HepG2 (cell line): ENCODE data around the gene GPM6B. TPM values are rescaled to one million over a fixed set of nuclear protein-coding genes. Genes with fewer than 3 reads are reported as not detected.

ENCODE experiments used
- ATAC-seq: fragments of 200-7000 bp; cut with Tn5 transposase; 3 replicates; pipeline ENCODE4 v1.9.1; 2020; ENCODE audit warnings: mild to moderate bottlenecking, moderate library complexity
- BruUV-seq: library from RNA; stranded (reverse); fragments of 400-500 nt; replicated peaks from 2 replicates; lab custom pipeline; 2021; lab: Mats Ljungman, UMichigan
- CTCF ChIA-PET: fragments of 300-600 bp; formaldehyde crosslinking; extraction: SDS; loops from one replicate; lab custom pipeline; 2021; ENCODE audit warnings: low total read pairs, inconsistent platforms, low intra/inter-chr PET ratio; lab: Yijun Ruan, JAX
- POLR2A ChIA-PET: fragments of 350-600 bp; sonication (Branson Sonifier 250); formaldehyde crosslinking; loops from one replicate; lab custom pipeline; 2020; ENCODE audit warnings: antibody characterized with exemption, inconsistent platforms; lab: Yijun Ruan, JAX
- DNase-seq: peaks from one replicate; pipeline ENCODE4 v3.0.0-alpha.2; 2015; ENCODE audit warnings: low spot score
- FAIRE-seq: peaks from 3 replicates; lab custom pipeline; 2011; peaks lifted over from hg19 to GRCh38; lab: Jason Lieb, UNC
- H2AFZ ChIP-seq: one replicate; pipeline ENCODE4 v1.6.1; 2011; ENCODE audit warnings: low read length, inconsistent platforms
- H3K27ac ChIP-seq: fragments of 300-600 bp; 3 replicates; pipeline ENCODE4 v1.8.0; 2011; ENCODE audit warnings: mixed run types, mild to moderate bottlenecking, mixed read lengths, low read length, inconsistent platforms; ENCODE audit not compliant: insufficient read depth; ENCODE audit errors: extremely low read length
- H3K27me3 ChIP-seq, 2 experiments: fragments of 200-600 bp in 1 of 2; 2 replicates in 1 of 2; 3 replicates in 1 of 2; pipeline versions ENCODE4 v1.6.0 to v1.8.0; 2011; ENCODE audit warnings: low read length in 2 of 2, mild to moderate bottlenecking in 2 of 2, moderate library complexity in 2 of 2, inconsistent platforms in 1 of 2; ENCODE audit not compliant: insufficient read depth in 2 of 2, control insufficient read depth in 1 of 2
- H3K36me3 ChIP-seq, 2 experiments: fragments of 200-600 bp in 1 of 2; replicated peaks in 1 of 2; 2 replicates in 1 of 2; 3 replicates in 1 of 2; pipeline versions ENCODE4 v1.5.1 to v1.8.0; 2011; ENCODE audit warnings: low read length in 2 of 2, inconsistent platforms in 1 of 2; ENCODE audit not compliant: insufficient read depth in 2 of 2, control insufficient read depth in 1 of 2
- H3K4me1 ChIP-seq: 2 replicates; pipeline ENCODE4 v1.5.1; 2012; ENCODE audit warnings: low read length, inconsistent platforms; ENCODE audit not compliant: insufficient read depth
- H3K4me2 ChIP-seq: 2 replicates; pipeline ENCODE4 v1.6.0; 2011; ENCODE audit warnings: low read depth, low read length, inconsistent platforms
- H3K4me3 ChIP-seq, 3 experiments: fragments of 200-600 bp in 1 of 3; sonication (generic), shearing (Covaris generic) in 1 of 3; replicated peaks in 1 of 3; 2 replicates each; pipeline ENCODE4 v1.5.1; 2011 to 2016; ENCODE audit warnings: low read length in 3 of 3, inconsistent platforms in 2 of 3, low read depth in 2 of 3, mild to moderate bottlenecking in 2 of 3, control low read depth in 1 of 3, mixed read lengths in 1 of 3; ENCODE audit not compliant: insufficient read depth in 1 of 3
- H3K79me2 ChIP-seq: one replicate; pipeline ENCODE4 v1.6.1; 2011; ENCODE audit warnings: low read length, inconsistent platforms; ENCODE audit not compliant: insufficient read depth
- H3K9ac ChIP-seq: 2 replicates; pipeline ENCODE4 v1.6.0; 2011; ENCODE audit warnings: mild to moderate bottlenecking, low read depth, low read length, inconsistent platforms; ENCODE audit not compliant: insufficient read depth
- H3K9me3 ChIP-seq: 2 replicates; pipeline ENCODE4 v1.5.1; 2012; ENCODE audit warnings: mild to moderate bottlenecking, low read length
- H4K20me1 ChIP-seq: 2 replicates; pipeline ENCODE4 v1.6.0; 2011; ENCODE audit warnings: inconsistent platforms, mild to moderate bottlenecking, low read length, moderate library complexity; ENCODE audit not compliant: insufficient read depth
- CBFB ChIP-seq: sonication (generic); formaldehyde crosslinking; IDR thresholded peaks from 2 replicates; pipeline ENCODE4 v1.4.0; 2020; ENCODE audit warnings: missing genetic modification reagents
- EEA1 ChIP-seq: sonication (generic); formaldehyde crosslinking; IDR thresholded peaks from 2 replicates; pipeline ENCODE4 v1.5.1; 2020; ENCODE audit warnings: mild to moderate bottlenecking, missing genetic modification reagents, borderline replicate concordance
- ESRRA ChIP-seq: sonication (generic); formaldehyde crosslinking; IDR thresholded peaks from 2 replicates; pipeline ENCODE4 v1.5.1; 2020; ENCODE audit warnings: mild to moderate bottlenecking, low read depth, missing genetic modification reagents
- KDM2A ChIP-seq: sonication (generic); formaldehyde crosslinking; IDR thresholded peaks from 2 replicates; pipeline ENCODE4 v1.4.0; 2020; ENCODE audit warnings: low read depth, missing genetic modification reagents, borderline replicate concordance
- RARA ChIP-seq: IDR thresholded peaks from 2 replicates; pipeline ENCODE4 v1.6.1; 2016; ENCODE audit warnings: missing genetic modification reagents, missing compliant biosample characterization
- SMAD1 ChIP-seq: sonication (generic); formaldehyde crosslinking; IDR thresholded peaks from 2 replicates; pipeline ENCODE4 v1.4.0; 2020; ENCODE audit warnings: missing genetic modification reagents, low read depth, mild to moderate bottlenecking, borderline replicate concordance
- SP2 ChIP-seq: sonication (generic); formaldehyde crosslinking; IDR thresholded peaks from 2 replicates; pipeline ENCODE4 v1.5.1; 2020; ENCODE audit warnings: mild to moderate bottlenecking, missing genetic modification reagents
- SPEN ChIP-seq: sonication (generic); formaldehyde crosslinking; IDR thresholded peaks from 2 replicates; pipeline ENCODE4 v1.5.1; 2020; ENCODE audit warnings: low read depth, mild to moderate bottlenecking, missing genetic modification reagents
- TP53 ChIP-seq: sonication (generic); formaldehyde crosslinking; conservative IDR thresholded peaks from 2 replicates; pipeline ENCODE4 v1.4.0; 2020; ENCODE audit warnings: missing genetic modification reagents
- ZNF619 ChIP-seq: sonication (generic); formaldehyde crosslinking; IDR thresholded peaks from 2 replicates; pipeline ENCODE4 v1.4.0; 2020; ENCODE audit warnings: mild to moderate bottlenecking, missing genetic modification reagents
- WGBS: methylation state at CpG from one replicate; pipeline ENCODE4 v1.1.6; 2017; ENCODE audit warnings: low lambda C conversion rate; 5-methylcytosine and 5-hydroxymethylcytosine counted together
- in situ Hi-C: cut with HindIII; loops from 2 replicates; pipeline ENCODE4 v1.10.0; 2017; ENCODE audit warnings: low pct_unique_long_range_greater_than_20kb; ENCODE audit not compliant: extremely low pct_ligation_motif_present
- intact Hi-C: fragments of 100-400 bp; cut with micrococcal nuclease; formaldehyde crosslinking; loops from one replicate; pipeline ENCODE4 v1.10.0; 2022; ENCODE audit not compliant: unreplicated experiment
- polyA plus RNA-seq, 8 experiments: library from polyadenylated mRNA; depleted of rRNA in 3 of 8; stranded (reverse) in 7 of 8; unstranded in 1 of 8; fragments of >200 nt; fragmentation: Illumina TruSeq in 4 of 8; extraction: Trizol in 4 of 8; gene quantifications; 2 replicates each; pipeline versions ENCODE4 v1.2.1 to v1.2.3, GENCODE V29; 2011 to 2016; ENCODE audit warnings: low read depth in 4 of 8, missing spikeins in 1 of 8, mixed read lengths in 1 of 8; ENCODE audit not compliant: insufficient read depth in 1 of 8
- total RNA-seq, 5 experiments: library from RNA; depleted of rRNA; stranded (reverse); fragments of >200 nt; fragmentation: Illumina TruSeq; extraction: Trizol; gene quantifications; 2 replicates each; pipeline ENCODE4 v1.2.3, GENCODE V29; 2016; ENCODE audit warnings: low read depth in 1 of 5
- TF ChIP-seq, protein P1 (sequence below): sonication (generic); formaldehyde crosslinking; IDR thresholded peaks from 2 replicates; pipeline ENCODE4 v1.8.1; 2023; ENCODE audit warnings: mild to moderate bottlenecking, missing genetic modification reagents

Gene GPM6B
- total and polyA plus RNA-seq, 2 of the 13 experiments (the other 11 are each of a cell fraction or from before 2014, with no cell fraction given): not detected

DNA sequence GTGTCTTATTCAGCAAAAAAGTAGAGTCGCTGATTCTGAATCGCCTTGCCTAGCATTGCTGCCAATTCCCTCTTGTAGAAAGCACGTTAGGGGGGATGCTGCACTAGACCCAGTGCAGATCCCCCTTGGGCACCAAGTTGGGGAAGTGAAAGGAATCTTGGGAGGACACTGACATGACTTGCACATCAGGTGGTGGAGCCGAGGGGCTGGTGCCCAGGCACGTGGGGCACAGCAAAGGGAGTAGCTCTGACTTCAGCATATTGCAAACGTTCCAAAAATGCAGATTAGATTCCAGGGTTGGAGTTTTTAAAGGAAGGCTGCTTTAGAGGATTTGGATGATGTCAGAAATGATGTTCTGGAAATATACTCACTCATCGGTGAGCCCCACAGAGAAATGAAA, 47.4 kb upstream of the GPM6B start:
- Histone ChIP-seq H3K9me3 (no peaks in the 10 kb centered on the region), H3K79me2 (no peaks in the 10 kb centered on the region), H3K4me3 (no peak overlapping the region), H3K9ac (no peak overlapping the region), H3K36me3 (no peaks in the 10 kb centered on the region), H4K20me1 (no peaks in the 10 kb centered on the region), H3K27me3 (no peaks in the 10 kb centered on the region), H2AFZ (no peak overlapping the region), H3K27ac (no peak overlapping the region), H3K4me1 (no peaks in the 10 kb centered on the region), H3K4me2 (no peak overlapping the region)
- CTCF ChIA-PET: no interaction called here
- intact Hi-C loops: no loop called here
- 12% methylated on average over 5 of the region's 7 CpGs for WGBS
- no peak for FAIRE-seq
- BruUV-seq: no TSS peak
- TF ChIP-seq ESRRA: no peak
- TF ChIP-seq CBFB: no peak
- no peak for TF ChIP-seq RARA (CRISPR knock-in tag)
- TF ChIP-seq SPEN (CRISPR knock-in tag): no peak
- TF ChIP-seq, protein P1, sequence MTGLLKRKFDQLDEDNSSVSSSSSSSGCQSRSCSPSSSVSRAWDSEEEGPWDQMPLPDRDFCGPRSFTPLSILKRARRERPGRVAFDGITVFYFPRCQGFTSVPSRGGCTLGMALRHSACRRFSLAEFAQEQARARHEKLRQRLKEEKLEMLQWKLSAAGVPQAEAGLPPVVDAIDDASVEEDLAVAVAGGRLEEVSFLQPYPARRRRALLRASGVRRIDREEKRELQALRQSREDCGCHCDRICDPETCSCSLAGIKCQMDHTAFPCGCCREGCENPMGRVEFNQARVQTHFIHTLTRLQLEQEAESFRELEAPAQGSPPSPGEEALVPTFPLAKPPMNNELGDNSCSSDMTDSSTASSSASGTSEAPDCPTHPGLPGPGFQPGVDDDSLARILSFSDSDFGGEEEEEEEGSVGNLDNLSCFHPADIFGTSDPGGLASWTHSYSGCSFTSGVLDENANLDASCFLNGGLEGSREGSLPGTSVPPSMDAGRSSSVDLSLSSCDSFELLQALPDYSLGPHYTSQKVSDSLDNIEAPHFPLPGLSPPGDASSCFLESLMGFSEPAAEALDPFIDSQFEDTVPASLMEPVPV (CRISPR knock-in tag): no peak
- no peak for TF ChIP-seq SMAD1 (CRISPR knock-in tag)
- no peak for TF ChIP-seq ZNF619 (CRISPR knock-in tag)
- no peak for TF ChIP-seq KDM2A (CRISPR knock-in tag)
- no peak for TF ChIP-seq SP2 (CRISPR knock-in tag)
- TF ChIP-seq TP53 (CRISPR knock-in tag): no peak
- TF ChIP-seq EEA1 (CRISPR knock-in tag): no peak
- in situ Hi-C loops: no loop called here
- ATAC-seq: no peak
- DNase-seq: no peak
- POLR2A ChIA-PET: no interaction called here
